Ovary (tissue), 3 donors: Measurements from ENCODE around the gene CLTC.

Experiments used
- CTCF ChIP-seq, 3 donors: fragments of 450-650 bp in 2 of 3; fragments of 200-600 bp in 1 of 3; IDR thresholded peaks; one replicate each; pipeline versions ENCODE4 v1.5.1 to v1.8.0; 2016 to 2022; ENCODE audit warnings: antibody characterized with exemption in 3 of 3, mild to moderate bottlenecking in 1 of 3
- EP300 ChIP-seq: sonication (generic); formaldehyde crosslinking; IDR thresholded peaks from one replicate; pipeline ENCODE4 v1.6.1; 2017; ENCODE audit warnings: antibody characterized with exemption
- POLR2A ChIP-seq: fragments of 450-650 bp; IDR thresholded peaks from one replicate; pipeline ENCODE4 v1.6.1; 2017; ENCODE audit warnings: antibody characterized with exemption, mild to moderate bottlenecking, moderate library complexity
- donor health status: DM: no; HTN: no; CAD: no.

DNA sequence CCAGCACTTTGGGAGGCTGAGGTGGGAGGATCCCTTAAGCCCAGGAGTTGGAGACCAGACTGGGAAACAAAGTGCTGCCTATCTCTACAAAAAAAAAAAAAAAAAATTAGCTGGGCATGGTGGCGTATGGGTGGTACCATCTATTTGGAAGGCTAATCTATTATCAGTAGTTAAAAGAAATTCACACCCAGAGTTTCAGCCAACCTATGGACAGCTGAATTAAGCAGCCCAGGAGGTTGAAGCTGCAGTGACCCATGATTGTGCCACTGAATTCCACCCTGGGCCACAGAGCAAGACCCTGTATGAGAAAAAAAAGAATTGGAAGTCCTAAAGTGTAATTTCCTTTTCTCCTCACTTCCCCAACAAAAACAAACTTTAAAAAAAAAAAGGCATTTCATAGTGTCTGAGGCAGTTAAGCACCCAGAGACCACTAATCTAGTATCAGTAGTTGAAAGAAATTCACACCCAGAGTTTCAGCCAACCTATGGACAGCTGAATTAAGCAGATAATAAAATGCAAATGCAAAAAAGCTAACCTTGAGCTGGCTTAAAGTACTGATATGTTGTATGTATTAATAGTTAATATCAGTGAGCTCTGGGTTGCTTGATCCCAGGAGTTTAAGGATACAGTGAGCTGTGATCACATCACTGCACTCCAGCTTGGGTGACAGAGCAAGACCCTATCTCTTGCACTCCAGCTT, 18.1 kb downstream of the CLTC start:
- TF ChIP-seq EP300 (no peak), CTCF (IDR thresholded peaks at IDR 0.05) (no peak), POLR2A (no peak)
